Skeletal muscle cell (primary cell): ENCODE data around the gene PGAP2.
"Not testable (repeated sequence)": the region's sequence is repeated elsewhere in the genome, so short reads cannot be mapped to it uniquely, and the experiment has no call there.

Source experiments
- DNase-seq: peaks from one replicate; pipeline ENCODE4 v3.0.0-alpha.2; 2010; ENCODE audit warnings: low read depth
- H3K4me3 ChIP-seq: 2 replicates; pipeline ENCODE4 v1.5.1; 2011; ENCODE audit warnings: low read depth, mild to moderate bottlenecking, control low read depth, low read length, moderate library complexity

The PGAP2 gene

GRCh38 chr11:3807909-3808860 lies at the start of gene PGAP2:
TSS of gene PGAP2 (plus strand) at chr11:3808560. CDS start at chr11:3811260, 2,700 bp downstream.
- H3K4me3 ChIP-seq = peak within 1 kb of the TSS; percentile 78

DNA sequence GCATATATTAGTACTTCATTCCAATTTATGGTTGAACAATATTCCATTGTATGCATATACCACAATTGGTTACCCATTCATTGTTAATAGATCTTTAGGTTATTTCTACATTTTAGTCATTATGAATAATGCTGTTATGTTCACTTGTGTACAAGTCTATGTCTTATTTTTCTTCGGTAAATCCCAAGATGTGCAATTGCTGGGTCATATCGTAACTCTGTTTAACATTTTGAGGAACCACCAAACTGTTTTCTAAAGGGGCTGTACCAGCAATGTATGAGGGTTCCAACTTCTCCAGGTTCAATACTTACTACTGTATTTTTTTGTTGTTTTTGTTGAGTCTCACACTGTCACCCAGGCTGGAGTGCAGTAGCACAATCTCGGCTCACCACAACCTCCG lies 44.1 kb upstream of the PGAP2 start:
- no peak for DNase-seq
- H3K4me3 ChIP-seq = no peak overlapping the region

More at GRCh38 chr11:3807909-3808860, at the start of gene PGAP2:
- DNase-seq = no peak

DNA sequence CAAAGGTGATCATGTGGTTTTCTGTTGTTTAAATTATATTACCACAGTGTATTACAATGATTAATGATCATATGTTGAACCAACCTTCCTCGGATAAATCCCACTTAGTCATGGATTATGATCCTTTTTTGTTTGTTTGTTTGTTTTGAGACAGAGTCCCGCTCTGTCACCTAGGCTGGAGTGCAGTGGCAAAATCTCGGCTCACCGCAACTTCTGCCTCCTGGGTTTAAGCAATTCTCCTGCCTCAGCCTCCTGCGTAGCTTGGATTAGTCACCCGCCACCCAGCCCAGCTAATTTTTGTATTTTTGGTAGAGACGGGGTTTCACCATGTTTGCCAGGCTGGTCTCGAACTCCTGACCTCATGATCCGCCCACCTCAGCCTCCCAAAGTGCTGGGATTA lies 41.5 kb upstream of the PGAP2 start:
- DNase-seq, H3K4me3 ChIP-seq: not testable (repeated sequence)

GRCh38 chr11:3767536-3767935 lies 40.8 kb upstream of the PGAP2 start:
- no peak overlapping the region for H3K4me3 ChIP-seq
- no peak for DNase-seq

GRCh38 chr11:3773180-3773579 lies 35.2 kb upstream of the PGAP2 start:
- DNase-seq = no peak
- H3K4me3 ChIP-seq = no peak overlapping the region

GRCh38 chr11:3775736-3776406 lies 32.5 kb upstream of the PGAP2 start:
- H3K4me3 ChIP-seq = no peak overlapping the region
- no peak for DNase-seq

DNA sequence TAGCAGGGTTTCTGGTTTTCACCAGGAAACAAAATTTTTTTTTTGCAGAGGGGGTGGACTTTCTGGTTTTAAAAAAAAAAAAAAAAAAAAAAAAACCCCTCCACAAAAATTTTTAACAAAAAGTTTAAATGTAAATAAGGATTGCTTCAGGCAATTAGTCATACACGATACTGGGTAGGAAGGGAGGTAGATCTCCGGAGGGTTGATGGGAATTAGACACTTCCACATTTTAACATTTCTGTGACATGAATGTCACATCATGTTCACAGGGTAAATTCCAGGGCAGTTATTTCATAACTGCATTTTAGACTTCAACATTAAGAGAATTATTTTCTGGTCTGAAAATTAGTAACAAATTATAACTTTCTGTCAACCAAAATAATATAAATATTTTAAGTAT lies 26.9 kb upstream of the PGAP2 start:
- H3K4me3 ChIP-seq = no peak overlapping the region
- DNase-seq = no peak

DNA sequence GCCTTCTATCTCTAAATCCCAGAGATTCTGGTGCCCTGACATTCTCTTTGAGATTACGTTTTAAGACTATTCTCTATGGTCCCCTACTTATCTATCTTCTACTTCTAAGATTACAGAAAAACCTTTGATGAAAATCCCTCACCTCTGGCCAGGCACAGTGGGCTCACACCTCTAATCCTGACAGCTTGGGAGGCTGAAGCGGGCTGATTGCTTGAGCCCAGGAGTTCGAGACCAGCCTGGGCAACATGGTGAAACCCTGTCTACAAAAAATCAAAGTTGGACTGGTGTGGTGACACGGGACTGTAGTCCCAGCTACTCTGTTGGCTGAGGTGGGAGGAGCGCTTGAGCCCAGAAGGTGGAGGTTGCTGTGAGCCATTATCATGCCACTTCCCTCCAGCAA lies 25.4 kb upstream of the PGAP2 start:
- no peak for DNase-seq
- no peak overlapping the region for H3K4me3 ChIP-seq

DNA sequence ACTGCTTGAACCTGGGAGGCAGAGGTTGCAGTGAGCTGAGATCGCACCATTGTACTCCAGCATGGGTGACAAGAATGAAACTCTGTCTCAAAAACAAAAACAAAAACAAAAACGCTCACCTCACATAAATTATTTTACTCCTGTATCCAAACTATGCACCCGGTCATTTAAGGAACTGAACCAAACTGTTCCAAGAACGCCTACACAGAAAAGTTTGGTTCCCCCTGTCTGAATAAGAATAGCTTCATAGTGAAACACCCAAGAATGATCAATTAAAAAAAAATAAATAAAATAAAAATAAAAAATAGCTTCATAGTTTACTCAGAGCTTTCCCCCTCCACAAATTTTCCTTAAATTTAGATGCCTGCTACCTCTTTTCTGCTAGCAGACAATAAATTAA lies 24.7 kb upstream of the PGAP2 start:
- DNase-seq = no peak
- H3K4me3 ChIP-seq = no peak overlapping the region

- DNase-seq = no peak
Measured at GRCh38 chr11:3786781-3787428, 21.5 kb upstream of the PGAP2 start.

DNA sequence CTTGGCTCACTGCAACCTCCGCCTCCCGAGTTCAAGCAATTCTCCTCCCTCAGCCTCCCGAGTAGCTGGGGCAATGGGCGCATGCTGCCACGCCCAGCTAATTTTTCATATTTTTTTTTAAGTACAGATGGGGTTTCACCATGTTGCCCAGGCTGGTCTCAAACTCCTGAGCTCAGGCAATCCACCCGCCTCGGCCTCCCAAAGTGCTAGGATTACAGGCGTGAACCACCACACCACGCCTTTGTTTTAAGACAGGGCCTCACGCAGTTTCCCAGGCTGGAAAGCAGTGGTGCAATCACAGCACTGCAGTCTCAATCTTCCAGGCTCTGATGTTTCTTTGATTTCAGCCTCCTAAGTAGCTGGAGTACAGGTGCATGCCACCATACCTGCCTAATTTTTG lies 14.0 kb upstream of the PGAP2 start:
- H3K4me3 ChIP-seq, DNase-seq: not testable (repeated sequence)

More at GRCh38 chr11:3786781-3787428, 21.5 kb upstream of the PGAP2 start:
- no peak overlapping the region for H3K4me3 ChIP-seq

GRCh38 chr11:3795131-3796001 lies 13.0 kb upstream of the PGAP2 start:
- no peak for DNase-seq
- peak overlapping the region; percentile 70 for H3K4me3 ChIP-seq

DNA sequence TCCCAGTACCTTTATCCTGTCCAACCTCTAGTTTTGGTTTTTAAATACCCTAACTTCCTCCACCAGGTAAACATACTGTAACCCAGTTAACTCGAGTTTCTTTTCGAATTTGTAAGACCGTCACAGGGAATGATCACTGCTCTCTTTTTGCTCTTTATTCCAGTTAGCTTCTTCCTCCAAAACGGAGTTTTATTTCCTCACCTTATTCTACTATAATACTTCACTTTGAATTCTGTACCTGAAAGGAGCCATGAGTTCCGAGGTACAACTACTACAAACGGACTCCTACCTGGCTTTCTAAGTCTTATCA lies 12.4 kb upstream of the PGAP2 start:
- peak overlapping the region; percentile 70 for H3K4me3 ChIP-seq
- no peak for DNase-seq

- peak overlapping the region; percentile 70 for H3K4me3 ChIP-seq
- no peak for DNase-seq
Measured at GRCh38 chr11:3796346-3796745, 12.0 kb upstream of the PGAP2 start.

GRCh38 chr11:3796801-3797328 lies 11.5 kb upstream of the PGAP2 start:
- no peak for DNase-seq
- peak overlapping the region; percentile 70 for H3K4me3 ChIP-seq

- peak within 1 kb of the TSS; percentile 70 for H3K4me3 ChIP-seq
- DNase-seq = peak; percentile 100
Measured at GRCh38 chr11:3797329-3798090, 10.8 kb upstream of the PGAP2 start, which contains the start of gene NUP98. TSS of gene NUP98 (minus strand) at chr11:3797554. CDS start at chr11:3782117, 15,437 bp downstream.

DNA sequence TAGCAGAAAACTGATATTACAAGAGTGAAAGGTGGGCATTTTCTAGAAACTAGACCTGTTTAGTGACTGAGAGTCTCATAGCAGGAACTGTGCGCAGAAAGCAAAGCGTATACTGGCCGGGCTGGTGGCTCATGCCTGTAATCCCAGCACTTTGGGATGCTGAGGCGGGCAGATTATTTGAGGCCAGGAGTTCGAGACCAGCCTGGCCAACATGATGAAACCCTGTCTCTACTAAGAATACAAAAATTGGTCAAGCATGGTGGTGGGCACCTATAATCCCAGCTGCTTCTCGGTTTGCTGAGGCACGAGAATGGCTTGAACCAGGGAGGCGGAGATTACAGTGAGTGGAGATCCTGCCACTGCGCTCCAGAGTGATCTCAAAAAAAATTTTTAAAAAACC lies 9.2 kb upstream of the PGAP2 start:
- DNase-seq = no peak
- H3K4me3 ChIP-seq = no peak overlapping the region

GRCh38 chr11:3799873-3800272 lies 8.5 kb upstream of the PGAP2 start:
- H3K4me3 ChIP-seq = no peak overlapping the region
- DNase-seq = no peak
